NT2/D1 (cell line): ENCODE measurements around the gene MLLT1.

Experiments used
- DNase-seq: peaks from one replicate; pipeline ENCODE4 v3.0.0-alpha.2; 2011; ENCODE audit warnings: low read depth, low spot score
- H3K27me3 ChIP-seq: 2 replicates; pipeline ENCODE4 v1.6.0; 2011; ENCODE audit warnings: mild to moderate bottlenecking; ENCODE audit not compliant: insufficient read length, insufficient read depth
- H3K36me3 ChIP-seq: 2 replicates; pipeline ENCODE4 v1.6.1; 2011; ENCODE audit warnings: mild to moderate bottlenecking, low read length, mixed read lengths; ENCODE audit not compliant: insufficient read depth, insufficient read length
- H3K4me1 ChIP-seq: 2 replicates; pipeline ENCODE4 v1.5.1; 2011; ENCODE audit not compliant: insufficient read depth, insufficient read length
- H3K4me3 ChIP-seq: 2 replicates; pipeline ENCODE4 v1.5.1; 2011; ENCODE audit warnings: low read depth; ENCODE audit not compliant: insufficient read length
- H3K9ac ChIP-seq: 2 replicates; pipeline ENCODE4 v1.6.0; 2011; ENCODE audit warnings: low read depth; ENCODE audit not compliant: insufficient read length
- H3K9me3 ChIP-seq: 2 replicates; pipeline ENCODE4 v1.5.1; 2011; ENCODE audit warnings: mild to moderate bottlenecking, low read length; ENCODE audit not compliant: insufficient read depth
- SUZ12 ChIP-seq: IDR thresholded peaks from 2 replicates; pipeline ENCODE4 v1.6.1; 2011; ENCODE audit not compliant: insufficient read length, insufficient read depth; ENCODE audit errors: extremely low read depth
- YY1 ChIP-seq: IDR thresholded peaks from 2 replicates; pipeline ENCODE4 v1.6.1; 2011; ENCODE audit not compliant: insufficient read length, insufficient read depth
- ZNF274 ChIP-seq: IDR thresholded peaks from 2 replicates; pipeline ENCODE4 v1.6.1; 2011; ENCODE audit warnings: mild to moderate bottlenecking, low read depth, low read length

MLLT1 gene

DNA sequence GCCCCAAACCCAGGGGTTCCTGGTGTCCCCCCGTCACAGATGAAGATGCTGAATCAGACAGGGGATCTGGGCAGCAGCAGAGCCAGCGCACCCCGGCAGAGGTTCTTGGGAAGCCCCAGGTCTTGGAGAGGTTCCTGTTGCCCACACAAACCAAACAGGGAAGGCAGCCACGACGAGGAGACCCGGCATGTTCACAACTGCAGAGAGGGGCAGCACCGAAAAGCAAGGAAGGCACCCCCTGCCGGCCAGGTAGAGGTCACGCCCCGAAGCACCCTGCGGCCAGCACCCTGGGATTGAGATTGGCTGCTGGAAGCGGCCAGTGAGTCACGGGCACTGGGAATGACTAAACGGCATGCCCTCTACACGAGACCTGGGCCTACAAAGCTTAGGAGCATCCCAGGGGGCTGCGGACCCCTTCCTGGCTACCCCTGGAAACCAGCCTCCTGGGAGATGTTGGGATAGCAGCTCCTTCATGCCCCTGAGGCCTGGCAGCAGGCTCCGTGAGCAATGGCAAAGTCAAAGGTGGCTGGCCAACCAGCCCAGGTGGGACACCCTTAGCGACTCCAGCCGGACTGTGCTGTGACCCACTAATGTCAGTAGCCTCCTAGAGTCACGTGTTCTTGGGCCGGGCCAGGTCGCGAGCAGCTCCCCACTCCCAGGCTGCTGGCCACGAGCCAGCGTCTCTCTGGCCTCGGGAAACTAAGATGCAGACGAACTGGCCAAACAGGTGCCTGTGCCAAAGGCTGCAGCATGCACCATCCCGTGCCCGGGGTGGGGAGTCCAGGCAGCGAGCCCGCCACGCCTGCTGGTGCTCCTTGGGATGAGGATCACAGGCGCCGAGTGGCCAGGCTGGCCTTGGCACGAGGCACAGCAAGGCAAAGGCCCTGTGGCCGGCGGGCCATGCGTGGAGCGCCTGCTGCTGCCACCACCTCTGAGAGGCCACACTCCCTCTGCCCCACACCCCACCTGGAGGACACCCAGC is 43.2 kb downstream of the MLLT1 start:
- H3K9ac ChIP-seq, result no peak overlapping the region
- DNase-seq, result no peak
- no peak for TF ChIP-seq YY1
- TF ChIP-seq ZNF274, result no peak
- H3K27me3 ChIP-seq, result no peaks in the 10 kb centered on the region
- peaks cover 22% of the 10 kb centered on the region for H3K4me1 ChIP-seq
- H3K4me3 ChIP-seq, result no peak overlapping the region
- peaks cover 34% of the 10 kb centered on the region for H3K36me3 ChIP-seq
- no peaks in the 10 kb centered on the region for H3K9me3 ChIP-seq

DNA sequence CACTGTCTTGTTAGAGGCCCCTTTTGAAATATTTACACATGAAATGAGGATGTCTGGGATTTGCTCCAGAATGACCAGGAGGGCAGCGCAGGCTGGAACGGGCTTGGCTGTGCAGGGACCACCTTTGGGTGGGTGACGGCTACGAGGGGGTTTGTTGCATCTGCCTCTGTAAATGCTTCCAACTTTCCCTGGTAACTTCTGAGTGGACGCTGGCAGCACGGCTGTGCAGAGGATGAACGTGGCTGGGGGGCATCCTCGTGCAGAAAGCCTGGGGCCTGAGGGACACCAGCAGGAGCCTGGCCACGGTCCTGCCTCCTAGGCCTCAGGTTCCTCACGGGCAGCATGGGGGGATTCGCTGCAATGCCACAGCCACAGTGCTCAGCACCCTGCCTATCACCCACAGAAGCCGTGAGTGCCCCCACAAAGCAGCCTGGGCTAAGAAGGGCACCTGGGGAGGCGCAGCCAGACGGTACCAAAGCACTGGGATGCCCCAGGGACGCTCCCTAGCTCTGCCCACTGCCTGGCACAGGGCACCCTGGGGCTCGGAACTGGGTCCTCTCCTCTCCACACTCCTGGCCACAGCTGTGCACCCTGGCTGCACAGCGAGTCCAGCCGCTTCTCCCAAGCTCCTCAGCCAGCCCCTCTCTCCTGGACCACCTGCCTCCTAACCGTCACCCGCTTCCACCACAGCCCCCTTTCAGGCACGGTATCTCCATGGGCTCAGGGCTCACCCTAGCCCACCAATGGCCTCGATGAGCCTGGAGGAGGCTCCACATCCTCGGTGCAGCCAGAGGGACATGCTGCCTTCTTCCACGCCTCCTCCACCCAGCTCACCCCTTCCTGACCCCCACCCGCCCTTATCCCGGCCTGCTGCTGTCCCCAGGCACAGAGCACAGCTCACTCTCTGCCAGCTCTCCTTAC is 44.5 kb downstream of the MLLT1 start:
- peaks cover 27% of the 10 kb centered on the region for H3K4me1 ChIP-seq
- no peak for TF ChIP-seq SUZ12
- no peak for TF ChIP-seq ZNF274
- no peak for TF ChIP-seq YY1
- H3K9me3 ChIP-seq, result no peaks in the 10 kb centered on the region
- peaks cover 41% of the 10 kb centered on the region for H3K36me3 ChIP-seq
- DNase-seq, result no peak
- peak overlapping the region; percentile 9 for H3K9ac ChIP-seq
- H3K4me3 ChIP-seq, result no peak overlapping the region
- no peaks in the 10 kb centered on the region for H3K27me3 ChIP-seq

DNA sequence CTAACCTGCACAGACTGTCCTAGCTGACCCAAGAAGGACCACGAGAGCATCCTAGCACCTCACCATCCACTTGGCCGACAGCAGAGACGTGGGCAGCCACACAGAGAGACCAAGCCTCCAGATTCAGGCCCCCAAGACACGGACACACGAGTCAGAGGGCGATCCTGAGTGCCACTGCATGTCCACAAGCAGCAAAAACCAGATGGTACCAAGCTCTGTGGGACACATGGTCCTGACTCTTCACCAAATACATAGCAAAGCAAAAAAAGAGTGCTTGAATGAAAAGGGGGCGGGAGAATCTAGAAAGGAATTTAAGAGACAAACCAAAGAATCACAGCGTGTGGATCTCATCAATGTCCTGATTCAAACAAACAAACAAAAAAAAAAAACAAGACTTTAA is 45.2 kb downstream of the MLLT1 start:
- Histone ChIP-seq H3K27me3 (no peaks in the 10 kb centered on the region), H3K36me3 (peaks cover 43% of the 10 kb centered on the region), H3K9ac (no peak overlapping the region), H3K4me3 (no peak overlapping the region), H3K9me3 (no peaks in the 10 kb centered on the region), H3K4me1 (peaks cover 26% of the 10 kb centered on the region)
- no peak for DNase-seq
- no peak for TF ChIP-seq YY1
- no peak for TF ChIP-seq ZNF274

DNA sequence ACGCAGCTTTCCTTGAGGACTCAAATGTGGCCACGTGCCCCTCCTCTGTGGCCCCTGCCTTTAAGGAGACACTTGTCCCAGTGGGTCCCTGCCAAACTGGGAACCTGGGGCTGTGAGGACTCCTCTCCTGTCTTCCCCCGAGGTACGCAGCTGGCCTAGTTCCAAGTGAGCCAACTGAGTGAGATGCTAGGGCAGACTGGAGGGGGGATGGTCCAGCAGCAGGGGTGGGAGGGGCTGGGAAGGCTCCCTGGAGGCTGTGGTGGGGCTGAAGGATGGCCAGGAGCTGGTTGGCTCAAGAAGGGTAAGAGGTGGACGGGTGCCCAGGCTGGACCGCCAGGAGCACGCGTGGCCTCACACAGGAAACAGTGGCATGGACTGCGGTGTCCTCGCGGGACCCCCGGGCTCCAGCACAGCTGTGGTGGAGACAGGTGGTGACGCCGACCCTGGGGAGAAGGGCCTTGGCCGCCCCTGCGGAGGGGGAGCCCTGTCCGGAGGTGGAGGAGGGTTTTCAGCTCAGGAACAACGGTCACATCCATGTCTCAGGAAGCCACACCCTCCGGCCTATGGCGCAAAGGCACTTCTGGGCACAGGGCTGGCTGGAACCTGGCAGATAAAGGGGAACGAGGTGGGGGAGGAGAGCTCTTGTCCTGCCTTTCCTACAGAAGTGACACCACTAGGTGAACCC is 45.8 kb downstream of the MLLT1 start:
- no peak for DNase-seq
- Histone ChIP-seq H3K4me3 (no peak overlapping the region), H3K4me1 (peaks cover 26% of the 10 kb centered on the region), H3K27me3 (no peaks in the 10 kb centered on the region), H3K9me3 (no peaks in the 10 kb centered on the region), H3K36me3 (peaks cover 43% of the 10 kb centered on the region), H3K9ac (no peak overlapping the region)
- no peak for TF ChIP-seq ZNF274
- TF ChIP-seq SUZ12, result no peak
- no peak for TF ChIP-seq YY1

DNA sequence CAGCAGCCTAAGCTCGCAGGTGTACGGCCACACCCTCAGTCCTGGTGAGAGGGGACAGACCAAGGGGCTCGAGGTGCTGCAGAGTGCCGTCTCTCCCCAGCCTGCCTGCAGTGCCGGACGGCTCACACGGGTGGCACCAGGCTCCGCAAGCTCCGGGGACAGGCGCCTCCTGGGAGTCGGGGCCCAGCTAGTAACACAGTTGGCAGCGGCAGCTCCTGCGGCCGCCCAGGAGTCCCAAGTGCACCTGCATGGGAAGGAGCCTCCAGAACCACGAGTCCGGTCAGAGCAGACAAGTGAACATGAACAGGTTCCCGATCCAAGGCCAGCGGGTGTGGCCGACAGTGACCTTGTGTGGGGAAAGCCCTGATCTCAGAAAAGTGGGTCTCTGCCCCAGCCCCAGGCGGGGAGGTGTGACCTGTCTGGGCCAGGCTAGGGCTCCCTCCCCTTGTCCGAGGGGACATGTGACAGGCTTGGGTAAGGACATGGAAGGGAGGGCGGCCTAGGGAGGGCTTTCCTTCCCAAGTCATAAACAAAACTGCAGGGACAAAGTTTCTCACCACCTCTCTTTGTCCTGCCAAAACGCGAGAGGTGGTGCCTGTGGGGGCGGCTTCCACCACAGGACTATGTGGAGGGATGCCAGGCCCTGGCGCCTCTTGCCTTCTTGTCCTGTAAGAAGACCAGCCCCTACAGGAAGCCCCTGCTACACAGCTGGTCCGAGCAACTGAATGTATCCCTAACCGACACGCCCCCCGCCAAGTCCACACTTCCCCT is 46.5 kb downstream of the MLLT1 start:
- Histone ChIP-seq H3K27me3 (no peaks in the 10 kb centered on the region), H3K4me3 (no peak overlapping the region), H3K4me1 (peaks cover 29% of the 10 kb centered on the region), H3K9ac (no peak overlapping the region), H3K36me3 (peaks cover 41% of the 10 kb centered on the region), H3K9me3 (no peaks in the 10 kb centered on the region)
- TF ChIP-seq ZNF274 (no peak), YY1 (no peak), SUZ12 (no peak)
- DNase-seq, result no peak

DNA sequence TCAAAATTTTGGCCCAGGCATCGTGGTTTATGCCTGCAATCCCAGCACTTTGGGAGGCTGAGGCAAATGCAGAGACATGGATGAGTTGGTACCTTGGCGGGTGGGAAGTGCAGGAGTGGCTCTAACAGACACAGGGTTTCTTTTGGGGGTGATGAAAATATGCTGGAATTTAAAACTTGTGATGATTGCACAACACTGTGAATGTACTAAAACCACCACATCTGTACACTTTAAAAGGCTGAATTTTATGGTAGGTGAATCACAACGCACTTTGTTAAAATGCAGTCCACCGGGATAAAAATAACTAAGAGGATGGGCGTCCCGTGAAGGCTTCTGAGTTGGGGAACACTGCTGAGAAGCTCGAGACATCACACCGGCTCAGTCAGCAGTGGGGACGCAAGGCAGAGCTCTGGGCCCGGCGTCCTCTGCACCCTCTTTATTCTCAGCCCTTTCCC is 47.1 kb downstream of the MLLT1 start:
- Histone ChIP-seq H3K4me1 (peaks cover 29% of the 10 kb centered on the region), H3K36me3 (peaks cover 41% of the 10 kb centered on the region), H3K27me3 (no peaks in the 10 kb centered on the region), H3K9ac (no peak overlapping the region), H3K4me3 (no peak overlapping the region), H3K9me3 (no peaks in the 10 kb centered on the region)
- DNase-seq, result no peak
- TF ChIP-seq YY1 (no peak), SUZ12 (no peak), ZNF274 (no peak)
